ENCODE measurements around the gene BCL11A. TPM values are rescaled to one million over a fixed set of nuclear protein-coding genes. Genes with fewer than 3 reads are reported as not detected.

The BCL11A gene
- total RNA-seq, 1 experiment from 2014 or later = 91.4 TPM

DNA sequence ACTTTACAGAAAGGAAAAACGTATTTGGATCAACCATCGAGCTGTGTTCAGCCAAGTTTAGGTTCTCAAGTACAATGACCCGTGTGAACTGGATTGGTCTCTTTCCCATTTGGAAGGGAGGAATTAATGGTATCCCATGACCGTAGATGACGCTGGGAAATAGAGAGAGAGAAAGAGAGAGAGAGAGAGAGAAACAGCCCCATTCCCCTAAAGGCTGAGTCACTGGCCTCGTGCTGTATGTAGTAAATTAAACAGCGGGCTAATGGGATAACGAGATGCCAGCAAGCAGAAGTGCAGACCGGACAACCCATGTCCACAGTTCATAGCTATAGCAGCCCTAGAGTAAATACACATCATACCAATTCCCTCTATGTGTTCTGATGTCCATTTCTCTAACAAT, 99.6 kb downstream of the BCL11A start:
- H3K9ac ChIP-seq (ENCODE audit: extremely low read depth, insufficient read length, low read length) = no peak overlapping the region
- Mint-ChIP-seq H3K4me1 (peaks cover 51 to 56% of the 10 kb centered on the region in 2 experiments), H3K27me3 (ENCODE audit: low read depth) (no peaks in the 10 kb centered on the region), H3K4me3 (no peak overlapping the region), H3K9me3 (no peaks in the 10 kb centered on the region), H3K27ac (peak overlapping the region; percentile 7 to 93 (median 86); a peak in 6 of 7 replicates), H3K36me3 (ENCODE audit: insufficient read depth in 1 of 3, low read depth in 3 of 3) (0 out of 7 replicates have a peak, but pooled peaks cover 0 to 4% (median 0%) of the 10 kb centered on the region in 3 experiments)
- no peak overlapping the region for H4K91ac ChIP-seq (ENCODE audit: insufficient read length, low read depth, low read length)
- no peak overlapping the region for H2BK5ac ChIP-seq (ENCODE audit: insufficient read length, low read length)
- no peak overlapping the region for H4K8ac ChIP-seq (replicated peaks; ENCODE audit: insufficient read length, low read depth, low read length)
- no peak overlapping the region for H3K14ac ChIP-seq (ENCODE audit: insufficient read depth, low read length)
- H3K27me3 ChIP-seq (ENCODE audit: insufficient read depth, low read length) = no peaks in the 10 kb centered on the region
- no CpG with 5 or more reads among the region's 9 CpGs for WGBS (ENCODE audit: extremely low coverage, insufficient read length, low lambda C conversion rate)
- no peak overlapping the region for H2BK12ac ChIP-seq (ENCODE audit: insufficient read length, low read depth, low read length)
- no peaks in the 10 kb centered on the region for H3K79me2 ChIP-seq (ENCODE audit: insufficient read depth, low read length)
- H3K9me3 ChIP-seq (ENCODE audit: control insufficient read depth, low read depth, low read length) = no peaks in the 10 kb centered on the region
- no peak overlapping the region for H3K4ac ChIP-seq (ENCODE audit: low read depth, low read length)
- no peak overlapping the region for H2BK15ac ChIP-seq (ENCODE audit: low read depth, low read length)
- H2BK120ac ChIP-seq (ENCODE audit: low read depth, low read length, poor library complexity, severe bottlenecking) = no peak overlapping the region
- peak overlapping the region; percentile 10 for H3K27ac ChIP-seq (ENCODE audit: insufficient read length, low read depth, low read length)
- H2AK5ac ChIP-seq (ENCODE audit: insufficient read length, low read length) = no peak overlapping the region
- H3T11ph ChIP-seq (ENCODE audit: low read length) = no peak overlapping the region
- H4K5ac ChIP-seq (ENCODE audit: insufficient read length, low read depth, low read length) = no peak overlapping the region
- H2AFZ ChIP-seq (ENCODE audit: low read length) = no peak overlapping the region
- H3K79me1 ChIP-seq (ENCODE audit: insufficient read depth, low read depth, low read length, poor library complexity, severe bottlenecking) = no peaks in the 10 kb centered on the region
- no peak for DNase-seq
- H3K56ac ChIP-seq (ENCODE audit: insufficient read length, low read depth, low read length) = no peak overlapping the region
- H4K20me1 ChIP-seq (ENCODE audit: control insufficient read depth, insufficient read depth, insufficient read length) = no peaks in the 10 kb centered on the region
- H3K4me2 ChIP-seq (ENCODE audit: insufficient read depth, insufficient read length, low read length) = no peak overlapping the region
- no peak overlapping the region for H3K23ac ChIP-seq (ENCODE audit: insufficient read length, low read depth, low read length)
- H3K4me1 ChIP-seq (ENCODE audit: insufficient read depth, low read length) = peaks cover 9% of the 10 kb centered on the region; the same call in 1 of the 2 replicates
- TF ChIP-seq, protein P1, sequence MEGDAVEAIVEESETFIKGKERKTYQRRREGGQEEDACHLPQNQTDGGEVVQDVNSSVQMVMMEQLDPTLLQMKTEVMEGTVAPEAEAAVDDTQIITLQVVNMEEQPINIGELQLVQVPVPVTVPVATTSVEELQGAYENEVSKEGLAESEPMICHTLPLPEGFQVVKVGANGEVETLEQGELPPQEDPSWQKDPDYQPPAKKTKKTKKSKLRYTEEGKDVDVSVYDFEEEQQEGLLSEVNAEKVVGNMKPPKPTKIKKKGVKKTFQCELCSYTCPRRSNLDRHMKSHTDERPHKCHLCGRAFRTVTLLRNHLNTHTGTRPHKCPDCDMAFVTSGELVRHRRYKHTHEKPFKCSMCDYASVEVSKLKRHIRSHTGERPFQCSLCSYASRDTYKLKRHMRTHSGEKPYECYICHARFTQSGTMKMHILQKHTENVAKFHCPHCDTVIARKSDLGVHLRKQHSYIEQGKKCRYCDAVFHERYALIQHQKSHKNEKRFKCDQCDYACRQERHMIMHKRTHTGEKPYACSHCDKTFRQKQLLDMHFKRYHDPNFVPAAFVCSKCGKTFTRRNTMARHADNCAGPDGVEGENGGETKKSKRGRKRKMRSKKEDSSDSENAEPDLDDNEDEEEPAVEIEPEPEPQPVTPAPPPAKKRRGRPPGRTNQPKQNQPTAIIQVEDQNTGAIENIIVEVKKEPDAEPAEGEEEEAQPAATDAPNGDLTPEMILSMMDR (conservative IDR thresholded peaks at IDR 0.05) = no peak
- H3K23me2 ChIP-seq (ENCODE audit: insufficient read length, low read depth, low read length, poor library complexity, severe bottlenecking) = no peaks in the 10 kb centered on the region
- H3K18ac ChIP-seq (ENCODE audit: insufficient read length, low read depth, low read length) = peak overlapping the region; percentile 54
- no peak overlapping the region for H2BK20ac ChIP-seq (ENCODE audit: low read depth, low read length, poor library complexity, severe bottlenecking)
